NCI-H2171 (cell line): Measurements from ENCODE around the gene PAQR4.
A peak's percentile ranks its signal among the peaks of the same experiment; 100 is the strongest.
"Not testable (repeated sequence)": the region's sequence is repeated elsewhere in the genome, so short reads cannot be mapped to it uniquely, and the experiment has no call there.

Source experiments
- DNase-seq: peaks from one replicate; lab custom pipeline; 2025; lab: John Stamatoyannopoulos, UW

Gene PAQR4

GRCh38 chr16:2943716-2944115, 25.4 kb upstream of the PAQR4 start:
- DNase-seq: not testable (repeated sequence)

- no peak for DNase-seq
These were observed 22.5 kb upstream of the PAQR4 start for GRCh38 chr16:2946649-2947048.

DNA sequence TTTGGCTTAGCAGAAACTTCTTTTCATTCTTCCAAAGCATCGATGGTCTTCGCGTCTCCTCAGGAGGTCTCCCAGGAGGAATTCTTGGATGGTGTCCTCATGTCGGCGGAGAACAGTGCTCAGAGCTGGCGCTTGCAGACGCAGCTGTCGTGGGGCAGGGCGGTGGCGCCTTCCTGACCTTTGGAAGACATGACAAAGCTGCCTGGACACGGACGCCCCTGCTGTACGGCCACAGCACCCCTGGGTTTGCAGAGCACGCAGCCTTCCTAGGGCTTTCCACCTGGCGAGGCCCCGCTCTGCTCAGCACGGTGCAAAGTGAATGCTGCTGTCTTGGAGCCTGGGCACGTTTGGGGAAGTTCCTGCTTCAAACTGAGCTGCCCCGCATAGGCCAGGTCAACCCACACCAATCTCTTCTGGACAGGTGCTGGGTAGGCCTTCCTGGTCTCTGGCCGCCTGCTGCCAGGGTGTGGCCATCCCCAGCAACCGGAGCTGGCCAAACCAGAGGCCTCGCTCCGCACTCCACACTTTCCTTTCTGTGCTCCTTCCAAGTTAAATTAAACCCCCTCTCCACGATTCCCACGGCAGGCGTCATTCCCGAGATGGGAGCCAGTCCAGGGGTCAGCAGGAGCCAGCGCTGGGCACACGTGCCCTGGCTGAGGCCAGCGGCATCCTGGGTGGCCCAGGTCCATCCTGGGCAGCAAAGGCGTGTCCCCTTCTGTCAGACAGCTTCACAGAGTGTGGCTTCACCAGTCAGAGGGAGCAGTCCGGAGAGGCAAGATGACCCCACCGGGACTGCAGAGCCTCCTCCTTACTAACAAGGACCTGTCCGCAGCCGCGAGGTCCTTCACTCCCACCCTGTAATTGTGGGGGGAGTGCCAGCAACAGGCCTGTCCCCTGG, 20.1 kb upstream of the PAQR4 start:
- DNase-seq: no peak

DNA sequence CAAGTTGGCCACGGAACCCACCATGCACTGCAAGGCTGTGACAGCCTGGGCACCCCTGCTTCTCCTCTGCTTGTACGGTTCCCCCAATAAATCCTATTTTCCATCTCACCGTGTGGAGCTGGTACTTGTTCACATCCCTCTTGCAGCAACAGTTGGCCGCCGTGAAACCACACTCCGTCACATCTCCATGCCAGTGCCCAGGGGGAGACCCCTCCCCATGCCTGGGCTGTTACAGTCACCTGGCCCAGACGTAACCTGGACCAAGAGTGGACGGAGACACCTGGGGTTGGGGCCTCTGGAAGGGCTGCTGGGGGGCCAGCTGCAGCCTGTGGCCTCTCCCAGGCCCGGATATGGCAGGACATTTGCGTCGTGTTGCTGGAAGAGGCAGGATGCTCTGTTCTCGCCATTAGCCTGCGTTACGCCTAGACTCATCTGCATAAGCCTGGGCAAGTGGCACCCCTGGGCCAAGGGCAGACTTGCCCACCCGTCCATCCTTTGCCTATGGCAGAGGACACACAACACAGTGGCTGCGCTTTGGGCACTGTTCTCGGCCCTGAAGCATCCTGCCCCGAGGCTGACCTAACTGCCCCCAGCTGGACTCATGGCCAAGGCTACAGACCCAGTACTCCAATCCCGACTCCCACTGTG, 19.3 kb upstream of the PAQR4 start:
- no peak for DNase-seq

GRCh38 chr16:2950353-2950724, 18.8 kb upstream of the PAQR4 start:
- DNase-seq: no peak

GRCh38 chr16:2950773-2951172, 18.4 kb upstream of the PAQR4 start:
- DNase-seq: no peak

GRCh38 chr16:2952679-2953078, 16.5 kb upstream of the PAQR4 start:
- DNase-seq: peak; percentile 23

GRCh38 chr16:2953706-2954627, 15.2 kb upstream of the PAQR4 start:
- peak; percentile 53 for DNase-seq

- DNase-seq: no peak
These were observed 14.3 kb upstream of the PAQR4 start for GRCh38 chr16:2954656-2955381.

DNA sequence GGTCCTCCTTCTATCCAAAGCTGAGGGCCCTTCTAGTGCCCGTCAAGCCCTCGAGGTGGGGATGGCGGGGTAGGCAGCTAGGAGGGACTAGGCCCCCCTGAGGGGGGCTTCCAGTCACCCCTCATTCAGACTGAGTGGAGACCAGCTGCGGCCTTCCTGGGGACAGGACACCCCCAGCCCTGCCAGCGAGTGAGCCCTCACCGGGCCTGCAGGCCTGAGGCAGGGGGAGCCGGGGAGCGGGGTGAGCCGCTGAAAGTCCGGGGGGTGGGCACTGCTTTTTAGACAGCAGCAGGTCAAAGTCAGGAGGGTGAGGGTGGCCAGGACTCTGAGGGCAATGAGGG, 13.7 kb upstream of the PAQR4 start:
- DNase-seq: no peak

- DNase-seq: no peak
These were observed 13.2 kb upstream of the PAQR4 start for GRCh38 chr16:2955779-2956578.

GRCh38 chr16:2956579-2956956, 12.6 kb upstream of the PAQR4 start:
- no peak for DNase-seq

DNA sequence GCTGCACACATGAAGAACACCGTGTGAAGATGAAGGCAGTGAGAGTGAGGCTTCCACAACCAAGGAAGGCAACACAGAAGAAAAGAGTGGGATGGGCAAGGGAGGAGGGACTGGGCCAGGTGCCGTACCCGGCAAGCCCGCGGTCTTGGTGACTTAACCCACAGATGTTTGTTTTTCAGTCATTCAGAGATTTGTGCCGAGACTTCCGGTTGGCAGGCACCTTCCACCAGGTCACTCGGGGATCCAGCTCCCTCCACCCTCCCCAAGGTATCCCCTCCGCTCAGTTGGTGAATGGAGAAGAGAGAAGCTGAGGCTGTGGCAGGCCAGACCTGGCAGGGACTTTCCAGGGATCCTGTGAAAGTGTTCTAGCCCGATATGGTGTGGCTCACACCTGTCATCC, 9.9 kb upstream of the PAQR4 start:
- DNase-seq: no peak

DNA sequence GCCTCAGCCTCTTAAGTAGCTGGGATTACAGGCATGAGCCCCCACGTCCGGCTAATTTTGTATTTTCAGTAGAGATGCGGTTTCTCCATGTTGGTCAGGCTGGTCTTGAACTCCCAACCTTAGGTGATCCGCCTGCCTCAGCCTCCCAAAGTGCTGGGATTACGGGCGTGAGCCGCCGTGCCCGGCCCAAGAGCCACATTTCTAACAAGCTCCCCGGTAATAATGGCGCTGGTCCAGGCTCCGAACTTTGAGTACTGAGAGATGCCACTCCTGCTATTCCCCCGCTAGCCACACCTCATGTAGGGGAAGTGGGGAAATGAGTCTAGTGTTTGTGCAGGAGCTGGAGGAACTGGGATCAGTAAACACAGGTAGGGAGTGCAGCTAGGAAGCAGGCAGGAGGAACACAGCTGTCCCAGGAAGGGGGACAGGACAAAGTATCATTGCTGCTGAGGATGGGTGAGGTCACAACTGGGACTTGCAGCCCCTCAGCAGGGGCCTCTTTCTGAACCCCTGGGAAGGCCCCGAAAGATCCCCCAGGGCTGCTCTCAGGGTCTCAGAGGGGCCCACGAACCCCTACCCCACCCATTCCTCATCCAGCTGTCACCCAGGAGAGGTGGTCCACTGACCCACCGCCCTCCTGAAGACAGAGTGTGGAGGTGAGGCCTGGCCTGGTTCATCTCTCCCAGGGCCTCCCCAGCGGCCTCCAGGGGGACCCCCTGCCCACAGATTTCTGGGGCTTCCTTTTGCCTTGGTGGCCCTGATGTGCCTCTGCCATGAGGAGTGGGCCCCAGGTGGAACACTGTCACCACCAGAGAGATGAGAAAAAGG, 8.8 kb upstream of the PAQR4 start:
- DNase-seq: no peak

DNA sequence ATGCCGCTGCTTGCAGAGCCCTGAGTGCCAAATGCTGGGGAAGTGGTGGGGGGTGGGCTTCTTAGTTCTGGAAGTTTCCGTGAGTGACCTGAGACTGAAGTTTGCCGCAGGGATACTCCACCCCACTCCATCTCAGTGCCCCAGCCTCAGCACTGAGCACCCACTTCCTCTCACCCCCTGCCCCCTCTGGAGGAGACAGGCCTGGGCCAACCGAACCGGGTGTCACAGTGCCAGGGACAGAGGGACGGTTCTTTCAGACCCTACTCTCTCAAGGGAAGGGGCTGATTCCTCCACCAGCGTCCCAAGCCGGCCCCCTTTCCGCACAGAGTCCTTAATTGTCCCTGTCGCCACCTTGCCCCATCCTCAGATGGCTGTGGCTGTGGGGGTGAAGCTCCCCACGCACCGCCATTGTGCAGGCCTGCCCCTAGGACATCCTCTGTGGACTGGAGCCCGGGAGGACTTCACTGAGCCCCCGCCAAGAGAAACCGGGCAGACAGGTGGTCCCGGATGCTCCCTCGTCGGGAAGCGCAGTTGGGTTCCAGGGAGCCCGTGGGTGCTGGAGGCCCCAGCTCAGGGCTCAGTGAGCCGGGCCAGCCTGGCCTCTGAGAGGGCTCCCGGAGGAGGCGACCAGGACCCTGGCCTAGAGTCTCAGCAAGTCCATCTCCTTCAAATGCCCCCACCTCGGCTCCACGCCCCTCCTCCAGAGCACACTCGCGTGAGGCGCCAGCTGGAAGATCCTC, 6.6 kb upstream of the PAQR4 start:
- no peak for DNase-seq

DNA sequence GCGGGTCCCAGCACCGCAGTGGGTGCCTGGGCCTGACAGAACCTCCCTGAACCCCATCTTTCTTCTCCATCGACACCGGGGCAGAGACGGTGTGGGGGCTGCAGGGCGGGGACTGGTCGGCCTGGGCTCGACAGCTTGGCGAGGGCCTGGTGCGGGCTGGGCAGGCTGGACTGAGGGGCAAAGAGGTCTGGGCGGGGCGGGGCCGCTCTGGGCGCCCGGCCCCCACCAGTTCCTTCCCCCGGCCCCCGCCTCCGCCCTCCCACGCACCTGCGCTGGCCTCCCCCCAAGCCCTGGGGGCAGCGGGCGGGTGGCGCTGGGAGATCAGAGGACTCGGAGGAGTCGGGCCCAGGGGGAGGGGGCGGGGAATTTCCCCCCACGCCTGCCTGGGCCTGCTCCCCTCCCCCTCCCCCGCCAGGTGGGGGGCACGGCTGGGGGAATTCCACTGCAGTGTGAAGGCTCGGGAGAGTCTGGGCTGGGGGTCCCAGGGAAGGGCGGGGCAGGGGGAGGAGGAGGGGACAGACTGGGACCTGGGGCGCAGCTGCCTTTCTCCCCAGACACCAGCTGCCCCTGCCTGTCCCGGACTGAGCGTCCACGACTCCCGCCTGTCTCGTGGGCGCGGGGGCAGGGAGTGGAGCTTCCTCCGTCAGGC, 6.0 kb upstream of the PAQR4 start:
- no peak for DNase-seq

GRCh38 chr16:2963723-2964474, 5.2 kb upstream of the PAQR4 start, which contains the start of gene KREMEN2:
Gene KREMEN2 (plus strand): TSS chr16:2964275. CDS start chr16:2964521, 246 bp downstream.
- DNase-seq: peak; percentile 63
